OCI-LY3 (cell line): Measurements from ENCODE around the gene PNRC2.

Experiments
- EZH2phosphoT487 ChIP-seq: fragments of 200-600 bp; shearing (Covaris generic); IDR thresholded peaks from 2 replicates; pipeline ENCODE4 v1.6.1; 2018; ENCODE audit warnings: antibody characterized with exemption, mixed run types, low read depth
- TF ChIP-seq, protein P1 (sequence below): fragments of 200-600, 300-600 bp; sonication (generic); IDR thresholded peaks from 2 replicates; pipeline ENCODE4 v1.5.1; 2014; ENCODE audit warnings: antibody characterized with exemption, low read length, low read depth

DNA sequence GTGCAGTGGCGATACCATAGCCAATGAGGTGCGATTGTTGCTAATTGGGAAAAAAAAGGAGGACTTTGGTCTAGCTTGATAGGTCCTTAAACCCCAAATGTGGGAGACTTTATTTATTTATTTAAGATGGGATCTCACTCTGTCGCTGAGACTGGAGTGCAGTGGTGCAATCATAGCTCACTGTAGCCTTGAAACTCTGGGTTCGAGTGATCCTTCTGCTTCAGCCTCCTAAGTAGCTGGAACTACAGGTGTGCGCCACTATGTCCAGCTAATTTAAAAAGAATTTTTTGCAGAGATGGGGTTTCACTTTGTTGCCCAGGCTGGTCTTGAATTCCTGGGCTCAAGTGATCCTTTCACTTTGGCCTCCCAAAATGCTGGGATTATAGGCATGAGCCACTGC lies 44.5 kb downstream of the PNRC2 start:
- TF ChIP-seq, protein P1, sequence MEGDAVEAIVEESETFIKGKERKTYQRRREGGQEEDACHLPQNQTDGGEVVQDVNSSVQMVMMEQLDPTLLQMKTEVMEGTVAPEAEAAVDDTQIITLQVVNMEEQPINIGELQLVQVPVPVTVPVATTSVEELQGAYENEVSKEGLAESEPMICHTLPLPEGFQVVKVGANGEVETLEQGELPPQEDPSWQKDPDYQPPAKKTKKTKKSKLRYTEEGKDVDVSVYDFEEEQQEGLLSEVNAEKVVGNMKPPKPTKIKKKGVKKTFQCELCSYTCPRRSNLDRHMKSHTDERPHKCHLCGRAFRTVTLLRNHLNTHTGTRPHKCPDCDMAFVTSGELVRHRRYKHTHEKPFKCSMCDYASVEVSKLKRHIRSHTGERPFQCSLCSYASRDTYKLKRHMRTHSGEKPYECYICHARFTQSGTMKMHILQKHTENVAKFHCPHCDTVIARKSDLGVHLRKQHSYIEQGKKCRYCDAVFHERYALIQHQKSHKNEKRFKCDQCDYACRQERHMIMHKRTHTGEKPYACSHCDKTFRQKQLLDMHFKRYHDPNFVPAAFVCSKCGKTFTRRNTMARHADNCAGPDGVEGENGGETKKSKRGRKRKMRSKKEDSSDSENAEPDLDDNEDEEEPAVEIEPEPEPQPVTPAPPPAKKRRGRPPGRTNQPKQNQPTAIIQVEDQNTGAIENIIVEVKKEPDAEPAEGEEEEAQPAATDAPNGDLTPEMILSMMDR: no peak
- no peak for TF ChIP-seq EZH2phosphoT487
